ENCODE results near the gene NRXN3. TPM values are rescaled to one million over a fixed set of nuclear protein-coding genes. Genes with fewer than 3 reads are reported as not detected.

The NRXN3 gene
- total and polyA plus RNA-seq, 2 donors (not counting 1 experiment from before 2014, with no cell fraction given): not detected

DNA sequence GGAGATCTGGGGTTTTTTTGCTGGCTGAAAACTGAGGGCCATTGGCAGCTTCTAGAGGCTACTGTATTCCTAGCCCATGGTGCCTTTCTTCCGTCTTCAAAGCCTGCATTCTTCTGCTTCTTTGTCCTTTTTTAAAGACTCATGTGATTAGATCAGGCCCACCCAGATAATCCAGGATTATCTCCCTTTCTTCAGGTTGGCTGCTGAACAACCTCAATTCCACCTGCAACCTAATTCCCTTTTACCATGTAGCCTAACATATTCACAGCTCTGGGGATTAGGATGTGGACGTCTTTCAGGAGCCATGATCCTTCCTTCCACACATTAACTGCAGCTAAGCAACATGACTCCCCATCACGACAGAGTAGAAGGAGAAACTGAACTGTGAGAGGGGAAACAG is 1055.6 kb downstream of the NRXN3 start:
- no peak overlapping the region for H3K4me3 Mint-ChIP-seq
- H3K4me1 ChIP-seq (ENCODE audit: control insufficient read depth in 2 of 2, insufficient read depth in 2 of 2, low read length in 2 of 2): no peaks in the 10 kb centered on the region
- POLR2A ChIA-PET: no interaction called here
- H4K20me1 ChIP-seq (ENCODE audit: control insufficient read depth, insufficient read depth, low read length, poor library complexity, severe bottlenecking): no peaks in the 10 kb centered on the region
- DNase-seq: no peak
- no peak overlapping the region for H3K4me2 ChIP-seq (replicated peaks; ENCODE audit: low read depth, low read length, poor library complexity, severe bottlenecking)
- H2AFZ ChIP-seq (ENCODE audit: insufficient read depth, low read depth, low read length, poor library complexity, severe bottlenecking): no peak overlapping the region
- ATAC-seq (ENCODE audit: low read depth): no peak
- no peaks in the 10 kb centered on the region for H3K27me3 Mint-ChIP-seq
- H3K27ac Mint-ChIP-seq: no peak overlapping the region
- H3K4me1 Mint-ChIP-seq: no peaks in the 10 kb centered on the region
- CTCF ChIA-PET: no interaction called here
- H3K4me3 ChIP-seq (ENCODE audit: control extremely low read depth in 1 of 5, extremely low read depth in 1 of 5, insufficient read depth in 1 of 5, low read depth in 2 of 5, low read length in 4 of 5): no peak overlapping the region
- H3K9me3 Mint-ChIP-seq (ENCODE audit: insufficient read depth): peaks cover 7% of the 10 kb centered on the region
- no peaks in the 10 kb centered on the region for H3K9me3 ChIP-seq (ENCODE audit: control extremely low read depth in 1 of 3, control insufficient read depth in 2 of 3, insufficient read depth in 1 of 3, low read length in 2 of 3)
- no peaks in the 10 kb centered on the region for H3K36me3 ChIP-seq (replicated peaks in 1 of 2; ENCODE audit: control extremely low read depth in 1 of 2, control insufficient read depth in 1 of 2, extremely low read depth in 1 of 2, insufficient read depth in 2 of 2, low read length in 1 of 2)
- no peak for TF ChIP-seq EZH2 (IDR thresholded peaks at IDR 0.05; ENCODE audit: borderline replicate concordance, insufficient read depth, low read depth, low read length, poor library complexity, severe bottlenecking)
- TF ChIP-seq, protein P1, sequence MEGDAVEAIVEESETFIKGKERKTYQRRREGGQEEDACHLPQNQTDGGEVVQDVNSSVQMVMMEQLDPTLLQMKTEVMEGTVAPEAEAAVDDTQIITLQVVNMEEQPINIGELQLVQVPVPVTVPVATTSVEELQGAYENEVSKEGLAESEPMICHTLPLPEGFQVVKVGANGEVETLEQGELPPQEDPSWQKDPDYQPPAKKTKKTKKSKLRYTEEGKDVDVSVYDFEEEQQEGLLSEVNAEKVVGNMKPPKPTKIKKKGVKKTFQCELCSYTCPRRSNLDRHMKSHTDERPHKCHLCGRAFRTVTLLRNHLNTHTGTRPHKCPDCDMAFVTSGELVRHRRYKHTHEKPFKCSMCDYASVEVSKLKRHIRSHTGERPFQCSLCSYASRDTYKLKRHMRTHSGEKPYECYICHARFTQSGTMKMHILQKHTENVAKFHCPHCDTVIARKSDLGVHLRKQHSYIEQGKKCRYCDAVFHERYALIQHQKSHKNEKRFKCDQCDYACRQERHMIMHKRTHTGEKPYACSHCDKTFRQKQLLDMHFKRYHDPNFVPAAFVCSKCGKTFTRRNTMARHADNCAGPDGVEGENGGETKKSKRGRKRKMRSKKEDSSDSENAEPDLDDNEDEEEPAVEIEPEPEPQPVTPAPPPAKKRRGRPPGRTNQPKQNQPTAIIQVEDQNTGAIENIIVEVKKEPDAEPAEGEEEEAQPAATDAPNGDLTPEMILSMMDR (IDR thresholded peaks at IDR 0.05): no peak
- H3K27me3 ChIP-seq (replicated peaks in 1 of 4; ENCODE audit: control extremely low read depth in 1 of 4, control insufficient read depth in 3 of 4, insufficient read depth in 4 of 4, low read length in 3 of 4): no peaks in the 10 kb centered on the region
- H3K79me2 ChIP-seq (ENCODE audit: control insufficient read depth, insufficient read depth, low read length): no peaks in the 10 kb centered on the region
- H3K27ac ChIP-seq (ENCODE audit: low read length in 2 of 2): no peak overlapping the region
- no peak overlapping the region for H3K9ac ChIP-seq (ENCODE audit: low read length)
- 57% methylated on average over 1 of the region's 3 CpGs for WGBS (ENCODE audit: insufficient coverage)
- intact Hi-C loops (cut with micrococcal nuclease): no loop called here

- intact Hi-C loops (cut with micrococcal nuclease): no loop called here
- CTCF ChIA-PET: no interaction called here
- no peaks in the 10 kb centered on the region for H3K36me3 ChIP-seq (replicated peaks in 1 of 2; ENCODE audit: control extremely low read depth in 1 of 2, control insufficient read depth in 1 of 2, extremely low read depth in 1 of 2, insufficient read depth in 2 of 2, low read length in 1 of 2)
- POLR2A ChIA-PET: no interaction called here
- Mint-ChIP-seq H3K9me3 (ENCODE audit: insufficient read depth) (peaks cover 2% of the 10 kb centered on the region), H3K4me1 (no peaks in the 10 kb centered on the region), H3K4me3 (no peak overlapping the region), H3K27me3 (no peaks in the 10 kb centered on the region), H3K27ac (no peak overlapping the region)
- H3K4me2 ChIP-seq (replicated peaks; ENCODE audit: low read depth, low read length, poor library complexity, severe bottlenecking): no peak overlapping the region
- H3K9ac ChIP-seq (ENCODE audit: low read length): no peak overlapping the region
- H3K4me1 ChIP-seq (ENCODE audit: control insufficient read depth in 2 of 2, insufficient read depth in 2 of 2, low read length in 2 of 2): no peaks in the 10 kb centered on the region
- H3K9me3 ChIP-seq (ENCODE audit: control extremely low read depth in 1 of 3, control insufficient read depth in 2 of 3, insufficient read depth in 1 of 3, low read length in 2 of 3): no peaks in the 10 kb centered on the region
- no peaks in the 10 kb centered on the region for H3K27me3 ChIP-seq (replicated peaks in 1 of 4; ENCODE audit: control extremely low read depth in 1 of 4, control insufficient read depth in 3 of 4, insufficient read depth in 4 of 4, low read length in 3 of 4)
- no peak overlapping the region for H2AFZ ChIP-seq (ENCODE audit: insufficient read depth, low read depth, low read length, poor library complexity, severe bottlenecking)
- no peaks in the 10 kb centered on the region for H4K20me1 ChIP-seq (ENCODE audit: control insufficient read depth, insufficient read depth, low read length, poor library complexity, severe bottlenecking)
- ATAC-seq (ENCODE audit: low read depth): no peak
- no peak for TF ChIP-seq EZH2 (IDR thresholded peaks at IDR 0.05; ENCODE audit: borderline replicate concordance, insufficient read depth, low read depth, low read length, poor library complexity, severe bottlenecking)
- TF ChIP-seq, protein P1 (IDR thresholded peaks at IDR 0.05): no peak
- H3K4me3 ChIP-seq (ENCODE audit: control extremely low read depth in 1 of 5, extremely low read depth in 1 of 5, insufficient read depth in 1 of 5, low read depth in 2 of 5, low read length in 4 of 5): no peak overlapping the region
- no peak overlapping the region for H3K27ac ChIP-seq (ENCODE audit: low read length in 2 of 2)
- no peaks in the 10 kb centered on the region for H3K79me2 ChIP-seq (ENCODE audit: control insufficient read depth, insufficient read depth, low read length)
- WGBS (ENCODE audit: insufficient coverage): 22% methylated on average over 6 of the region's 8 CpGs
- DNase-seq: no peak
Observed at GRCh38 chr14:79229383-79229909, 1059.3 kb downstream of the NRXN3 start.
